HCT116 (cell line): ENCODE measurements around the gene PDE4A. TPM values are rescaled to one million over a fixed set of nuclear protein-coding genes. Genes with fewer than 3 reads are reported as not detected.

Experiments used
- ATAC-seq: fragments of 200-7000 bp; cut with Tn5 transposase; 2 replicates; pipeline ENCODE4 v1.9.1; 2020; ENCODE audit warnings: mild to moderate bottlenecking, moderate library complexity
- BruUV-seq: library from RNA; stranded (reverse); fragments of 400-500 nt; replicated peaks from 2 replicates; lab custom pipeline; 2021; lab: Mats Ljungman, UMichigan
- CTCF ChIA-PET: fragments of 300-600 bp; sonication (Branson Sonifier 250); formaldehyde crosslinking; loops from one replicate; lab custom pipeline; 2021; ENCODE audit warnings: antibody characterized with exemption; lab: Charles Lee
- POLR2A ChIA-PET: fragments of 300-600, 350-600 bp; sonication (Branson Sonifier 250); formaldehyde crosslinking; loops from one replicate; lab custom pipeline; 2021; ENCODE audit warnings: antibody characterized with exemption; lab: Charles Lee
- RAD21 ChIA-PET, 2 experiments: fragments of 300-600 bp; sonication (Branson Sonifier 250); formaldehyde crosslinking; loops; one replicate each; lab custom pipeline; 2023; ENCODE audit warnings: low total read pairs in 2 of 2; ENCODE audit not compliant: uncharacterized antibody in 2 of 2, unreplicated experiment in 2 of 2, low non-redundant PET in 1 of 2; lab: Charles Lee
- DNase-seq: peaks from one replicate; pipeline ENCODE4 v3.0.0-alpha.2; 2010; ENCODE audit warnings: low read depth, low spot score
- H2AFZ ChIP-seq: fragments of 200-600 bp; shearing (Covaris generic), sonication (generic); 2 replicates; pipeline ENCODE4 v1.6.1; 2017; ENCODE audit warnings: low read depth, mixed run types, mixed read lengths, antibody characterized with exemption, low read length; ENCODE audit not compliant: poor library complexity, severe bottlenecking
- H3K27ac ChIP-seq: 2 replicates; pipeline ENCODE4 v1.5.1; 2012; ENCODE audit warnings: low read depth, low read length
- H3K27me3 ChIP-seq: fragments of 200-600 bp; sonication (generic); 2 replicates; pipeline ENCODE4 v1.6.1; 2016; ENCODE audit warnings: mixed run types, low read length, mixed read lengths; ENCODE audit not compliant: insufficient read depth
- H3K36me3 ChIP-seq, 2 experiments: fragments of 200-500 bp in 1 of 2; fragments of 200-600 bp in 1 of 2; sonication (Bioruptor generic) in 1 of 2; sonication (generic) in 1 of 2; 2 replicates each; pipeline versions ENCODE4 v1.5.1 to v1.6.1; 2014 to 2016; ENCODE audit warnings: low read length in 2 of 2, inconsistent platforms in 1 of 2, mixed read lengths in 1 of 2, mixed run types in 1 of 2; ENCODE audit not compliant: insufficient read depth in 2 of 2, control insufficient read depth in 1 of 2
- H3K4me1 ChIP-seq, 2 experiments: fragments of 200-600 bp in 1 of 2; sonication (generic) in 1 of 2; 2 replicates each; pipeline versions ENCODE4 v1.5.1 to v1.6.1; 2012 to 2017; ENCODE audit warnings: low read length in 2 of 2, inconsistent platforms in 1 of 2, mild to moderate bottlenecking in 1 of 2, mixed read lengths in 1 of 2, mixed run types in 1 of 2, moderate library complexity in 1 of 2; ENCODE audit not compliant: insufficient read depth in 2 of 2, control insufficient read depth in 1 of 2
- H3K4me2 ChIP-seq: fragments of 200-600 bp; sonication (generic); 2 replicates; pipeline ENCODE4 v1.6.1; 2017; ENCODE audit warnings: mixed run types, low read length, mixed read lengths
- H3K4me3 ChIP-seq, 2 experiments: fragments of 200-600 bp in 1 of 2; sonication (generic) in 1 of 2; replicated peaks in 1 of 2; 2 replicates each; pipeline ENCODE4 v1.5.1; 2011 to 2016; ENCODE audit warnings: low read length in 2 of 2, control low read depth in 1 of 2, low read depth in 1 of 2, mild to moderate bottlenecking in 1 of 2, mixed read lengths in 1 of 2, mixed run types in 1 of 2
- H3K79me2 ChIP-seq: fragments of 200-600 bp; sonication (generic); 2 replicates; pipeline ENCODE4 v1.6.1; 2017; ENCODE audit warnings: mild to moderate bottlenecking, mixed run types, low read length, moderate library complexity, mixed read lengths; ENCODE audit not compliant: insufficient read depth
- H3K9ac ChIP-seq: fragments of 200-600 bp; sonication (generic); 2 replicates; pipeline ENCODE4 v1.6.1; 2016; ENCODE audit warnings: low read length, mixed read lengths
- H3K9me2 ChIP-seq: fragments of 200-600 bp; sonication (generic), shearing (Covaris generic); 2 replicates; pipeline ENCODE4 v1.6.1; 2017; ENCODE audit warnings: mixed run types, mild to moderate bottlenecking, moderate library complexity; ENCODE audit not compliant: insufficient read depth
- H3K9me3 ChIP-seq, 2 experiments: fragments of 200-500 bp in 1 of 2; fragments of 200-600 bp in 1 of 2; sonication (Bioruptor generic) in 1 of 2; sonication (generic) in 1 of 2; 2 replicates each; pipeline ENCODE4 v1.6.1; 2014 to 2017; ENCODE audit warnings: low read length in 2 of 2, mixed read lengths in 2 of 2, inconsistent platforms in 1 of 2, low read depth in 1 of 2, mild to moderate bottlenecking in 1 of 2, mixed run types in 1 of 2, moderate library complexity in 1 of 2; ENCODE audit not compliant: control insufficient read depth in 1 of 2, insufficient read depth in 1 of 2
- H4K20me1 ChIP-seq: fragments of 200-600 bp; sonication (generic), shearing (Covaris generic); 2 replicates; pipeline ENCODE4 v1.6.1; 2017; ENCODE audit warnings: mixed run types, mild to moderate bottlenecking, moderate library complexity; ENCODE audit not compliant: insufficient read depth
- ATF3 ChIP-seq: IDR thresholded peaks from 2 replicates; pipeline ENCODE4 v1.6.1; 2012
- CBX3 ChIP-seq: IDR thresholded peaks from 2 replicates; pipeline ENCODE4 v1.6.1; 2012; ENCODE audit warnings: low read depth
- CTCF ChIP-seq, 3 experiments: fragments of 200-600 bp in 1 of 3; sonication (generic) in 1 of 3; IDR thresholded peaks in 2 of 3; conservative IDR thresholded peaks in 1 of 3; 2 replicates each; pipeline ENCODE4 v1.5.1; 2012 to 2017; ENCODE audit warnings: low read depth in 2 of 3, low read length in 2 of 3, antibody characterized with exemption in 1 of 3, borderline replicate concordance in 1 of 3, control low read depth in 1 of 3, mild to moderate bottlenecking in 1 of 3, mixed read lengths in 1 of 3, mixed run types in 1 of 3, moderate library complexity in 1 of 3; ENCODE audit not compliant: insufficient read depth in 1 of 3
- ELF1 ChIP-seq: IDR thresholded peaks from 2 replicates; pipeline ENCODE4 v1.6.1; 2012; ENCODE audit warnings: low read depth, borderline replicate concordance
- EZH2 ChIP-seq: fragments of 200-600 bp; sonication (generic); IDR thresholded peaks from 2 replicates; pipeline ENCODE4 v1.6.1; 2017; ENCODE audit warnings: antibody characterized with exemption, mixed run types
- EZH2phosphoT487 ChIP-seq: fragments of 200-600 bp; IDR thresholded peaks from 2 replicates; pipeline ENCODE4 v1.6.1; 2018; ENCODE audit warnings: antibody characterized with exemption, borderline replicate concordance
- FOSL1 ChIP-seq: IDR thresholded peaks from 2 replicates; pipeline ENCODE4 v1.6.1; 2012; ENCODE audit warnings: low read depth
- JUND ChIP-seq: IDR thresholded peaks from 2 replicates; pipeline ENCODE4 v1.6.1; 2012
- POLR2A ChIP-seq: IDR thresholded peaks from 2 replicates; pipeline ENCODE4 v1.7.0; 2011; ENCODE audit warnings: borderline replicate concordance; ENCODE audit not compliant: insufficient read depth, insufficient read length; ENCODE audit errors: extremely low read depth
- POLR2AphosphoS5 ChIP-seq: IDR thresholded peaks from 2 replicates; pipeline ENCODE4 v1.6.1; 2011; ENCODE audit warnings: mild to moderate bottlenecking, low read depth, low read length, moderate library complexity
- RAD21 ChIP-seq: IDR thresholded peaks from 2 replicates; pipeline ENCODE4 v1.6.1; 2012; ENCODE audit warnings: low read depth, mild to moderate bottlenecking
- SIN3A ChIP-seq: IDR thresholded peaks from 2 replicates; pipeline ENCODE4 v1.6.1; 2012; ENCODE audit warnings: low read depth
- SP1 ChIP-seq: IDR thresholded peaks from 2 replicates; pipeline ENCODE4 v1.6.1; 2012; ENCODE audit warnings: low read depth
- SRF ChIP-seq: IDR thresholded peaks from 2 replicates; pipeline ENCODE4 v1.6.1; 2012; ENCODE audit warnings: low read depth
- YY1 ChIP-seq: IDR thresholded peaks from 2 replicates; pipeline ENCODE4 v1.6.1; 2011; ENCODE audit warnings: low read length, low read depth, moderate library complexity, mild to moderate bottlenecking; ENCODE audit not compliant: insufficient replicate concordance; ENCODE audit errors: extremely low read depth
- ZBTB33 ChIP-seq: IDR thresholded peaks from 2 replicates; pipeline ENCODE4 v1.6.1; 2011; ENCODE audit warnings: mild to moderate bottlenecking, low read length, moderate library complexity; ENCODE audit not compliant: insufficient replicate concordance; ENCODE audit errors: extremely low read depth
- ZFX ChIP-seq: fragments of 450-650 bp; IDR thresholded peaks from 2 replicates; pipeline ENCODE4 v1.6.1; 2017
- ZNF274 ChIP-seq: fragments of 200-500 bp; sonication (Bioruptor generic); IDR thresholded peaks from 2 replicates; pipeline ENCODE4 v1.6.1; 2014; ENCODE audit warnings: mild to moderate bottlenecking, low read depth, low read length, inconsistent platforms
- intact Hi-C: fragments of 100-400 bp; cut with micrococcal nuclease; formaldehyde crosslinking; loops from 2 replicates; pipeline ENCODE4 v1.10.0; 2022
- total RNA-seq: library from RNA; stranded (reverse); gene quantifications from one replicate; pipeline ENCODE4 v1.2.1, GENCODE V29; 2021; ENCODE audit not compliant: unreplicated experiment
- TF ChIP-seq, protein P1 (sequence below): IDR thresholded peaks from 2 replicates; pipeline ENCODE4 v1.6.1; 2012; ENCODE audit warnings: low read depth

The PDE4A gene
- total RNA-seq, 1 experiment from 2014 or later, result 33.7 TPM

GRCh38 chr19:10518444-10519361, 98.4 kb downstream of the PDE4A start:
- Histone ChIP-seq H4K20me1 (no peaks in the 10 kb centered on the region), H3K4me3 (0 out of 4 replicates have a peak overlapping the region, but pooled peaks of 1 of the 2 experiments have one; percentile 82), H3K4me1 (peaks cover 16 to 45% of the 10 kb centered on the region in 2 experiments; a peak in 3 of 4 replicates), H3K79me2 (no peaks in the 10 kb centered on the region), H3K27me3 (no peaks in the 10 kb centered on the region), H3K4me2 (peak overlapping the region; percentile 100), H2AFZ (peak overlapping the region; percentile 87), H3K36me3 (no peaks in the 10 kb centered on the region), H3K9me3 (no peaks in the 10 kb centered on the region)
- intact Hi-C loops, result no loop called here
- no peak for ATAC-seq
- TF ChIP-seq JUND, result no peak
- no peak for TF ChIP-seq SIN3A
- no peak for TF ChIP-seq CBX3
- TF ChIP-seq ZBTB33, result no peak
- no peak for TF ChIP-seq ZNF274
- TF ChIP-seq ZFX, result no peak
- no peak for TF ChIP-seq ELF1
- TF ChIP-seq RAD21, result no peak
- TF ChIP-seq YY1, result no peak
- TF ChIP-seq ATF3, result no peak
- no peak for TF ChIP-seq EZH2
- TF ChIP-seq CTCF (IDR thresholded peaks at IDR 0.05 in 2 of 3, conservative IDR thresholded peaks at IDR 0.05 in 1 of 3; ENCODE audit: borderline replicate concordance in 1 of 3, insufficient read depth in 1 of 3, low read depth in 2 of 3, low read length in 2 of 3), result no peak
- TF ChIP-seq SRF, result no peak
- TF ChIP-seq EZH2phosphoT487, result no peak
- TF ChIP-seq FOSL1, result no peak
- no peak for TF ChIP-seq SP1
- no peak for TF ChIP-seq POLR2AphosphoS5
- TF ChIP-seq, protein P1, sequence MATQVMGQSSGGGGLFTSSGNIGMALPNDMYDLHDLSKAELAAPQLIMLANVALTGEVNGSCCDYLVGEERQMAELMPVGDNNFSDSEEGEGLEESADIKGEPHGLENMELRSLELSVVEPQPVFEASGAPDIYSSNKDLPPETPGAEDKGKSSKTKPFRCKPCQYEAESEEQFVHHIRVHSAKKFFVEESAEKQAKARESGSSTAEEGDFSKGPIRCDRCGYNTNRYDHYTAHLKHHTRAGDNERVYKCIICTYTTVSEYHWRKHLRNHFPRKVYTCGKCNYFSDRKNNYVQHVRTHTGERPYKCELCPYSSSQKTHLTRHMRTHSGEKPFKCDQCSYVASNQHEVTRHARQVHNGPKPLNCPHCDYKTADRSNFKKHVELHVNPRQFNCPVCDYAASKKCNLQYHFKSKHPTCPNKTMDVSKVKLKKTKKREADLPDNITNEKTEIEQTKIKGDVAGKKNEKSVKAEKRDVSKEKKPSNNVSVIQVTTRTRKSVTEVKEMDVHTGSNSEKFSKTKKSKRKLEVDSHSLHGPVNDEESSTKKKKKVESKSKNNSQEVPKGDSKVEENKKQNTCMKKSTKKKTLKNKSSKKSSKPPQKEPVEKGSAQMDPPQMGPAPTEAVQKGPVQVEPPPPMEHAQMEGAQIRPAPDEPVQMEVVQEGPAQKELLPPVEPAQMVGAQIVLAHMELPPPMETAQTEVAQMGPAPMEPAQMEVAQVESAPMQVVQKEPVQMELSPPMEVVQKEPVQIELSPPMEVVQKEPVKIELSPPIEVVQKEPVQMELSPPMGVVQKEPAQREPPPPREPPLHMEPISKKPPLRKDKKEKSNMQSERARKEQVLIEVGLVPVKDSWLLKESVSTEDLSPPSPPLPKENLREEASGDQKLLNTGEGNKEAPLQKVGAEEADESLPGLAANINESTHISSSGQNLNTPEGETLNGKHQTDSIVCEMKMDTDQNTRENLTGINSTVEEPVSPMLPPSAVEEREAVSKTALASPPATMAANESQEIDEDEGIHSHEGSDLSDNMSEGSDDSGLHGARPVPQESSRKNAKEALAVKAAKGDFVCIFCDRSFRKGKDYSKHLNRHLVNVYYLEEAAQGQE, result no peak
- no peak for TF ChIP-seq POLR2A
- TF ChIP-seq, all 23 proteins: peak for 0
- RAD21 ChIA-PET, result no interaction called here
- POLR2A ChIA-PET, result interaction anchor here (0.6 kb wide), 1 partner anchor 10 kb away, joined by 3 read pairs; no protein-coding TSS in a partner anchor
- H3K27ac ChIP-seq, result no peak overlapping the region
- H3K9ac ChIP-seq, result no peak overlapping the region
- no peaks in the 10 kb centered on the region for H3K9me2 ChIP-seq
- BruUV-seq, result no TSS peak
- DNase-seq, result no peak
- CTCF ChIA-PET, result interaction anchor here (0.6 to 0.7 kb wide), 2 partner anchors 251 to 380 kb away, joined by 3 read pairs; no protein-coding TSS in a partner anchor
